Ovary (tissue), 3 donors: Measurements from ENCODE around the gene GTF2A1.

Source experiments
- CTCF ChIP-seq, 3 donors: fragments of 450-650 bp in 2 of 3; fragments of 200-600 bp in 1 of 3; IDR thresholded peaks; one replicate each; pipeline versions ENCODE4 v1.5.1 to v1.8.0; 2016 to 2022; ENCODE audit warnings: antibody characterized with exemption in 3 of 3, mild to moderate bottlenecking in 1 of 3
- EP300 ChIP-seq: sonication (generic); formaldehyde crosslinking; IDR thresholded peaks from one replicate; pipeline ENCODE4 v1.6.1; 2017; ENCODE audit warnings: antibody characterized with exemption
- POLR2A ChIP-seq: fragments of 450-650 bp; IDR thresholded peaks from one replicate; pipeline ENCODE4 v1.6.1; 2017; ENCODE audit warnings: antibody characterized with exemption, mild to moderate bottlenecking, moderate library complexity
- donor health status: DM: no; HTN: no; CAD: no.

- TF ChIP-seq CTCF (IDR thresholded peaks at IDR 0.05): peak; percentile 42 to 83 (median 82)
- TF ChIP-seq POLR2A: no peak
- TF ChIP-seq EP300: no peak
These were observed 48.6 kb upstream of the GTF2A1 start for GRCh38 chr14:81269100-81269978.
